ACC112 (cell line): Measurements from ENCODE around the gene TIGD4.
A peak's percentile ranks its signal among the peaks of the same experiment; 100 is the strongest.
"Not testable (repeated sequence)": the region's sequence is repeated elsewhere in the genome, so short reads cannot be mapped to it uniquely, and the experiment has no call there.

ENCODE experiments used
- H2AFZ ChIP-seq: fragments of 200-600 bp; sonication (generic); one replicate; pipeline ENCODE4 v1.6.0; 2017; ENCODE audit warnings: antibody characterized with exemption, low read length; ENCODE audit not compliant: unreplicated experiment
- H3K27ac ChIP-seq: fragments of 200-600 bp; sonication (generic); 2 replicates; pipeline ENCODE4 v1.5.1; 2014; ENCODE audit warnings: low read depth, mild to moderate bottlenecking, antibody characterized with exemption, low read length, moderate library complexity
- H3K27me3 ChIP-seq: fragments of 200-600 bp; sonication (generic); 2 replicates; pipeline ENCODE4 v1.6.1; 2014; ENCODE audit warnings: mild to moderate bottlenecking, antibody characterized with exemption, low read length, moderate library complexity, mixed read lengths; ENCODE audit not compliant: insufficient read depth
- H3K36me3 ChIP-seq: fragments of 200-600 bp; sonication (generic); 2 replicates; pipeline ENCODE4 v1.6.1; 2016; ENCODE audit warnings: mild to moderate bottlenecking, antibody characterized with exemption, low read length, moderate library complexity, mixed read lengths; ENCODE audit not compliant: insufficient read depth
- H3K4me1 ChIP-seq: fragments of 200-600 bp; sonication (generic); one replicate; pipeline ENCODE4 v1.6.1; 2016; ENCODE audit warnings: low read length, mixed read lengths; ENCODE audit not compliant: insufficient read depth, unreplicated experiment, control insufficient read depth
- H3K4me3 ChIP-seq: fragments of 200-600 bp; sonication (generic); 2 replicates; pipeline ENCODE4 v1.5.1; 2014; ENCODE audit warnings: mild to moderate bottlenecking, low read depth, low read length
- H3K79me2 ChIP-seq: fragments of 200-600 bp; sonication (generic); one replicate; pipeline ENCODE4 v1.6.0; 2016; ENCODE audit warnings: low read length; ENCODE audit not compliant: control insufficient read depth, unreplicated experiment, insufficient read depth

TIGD4 gene

DNA sequence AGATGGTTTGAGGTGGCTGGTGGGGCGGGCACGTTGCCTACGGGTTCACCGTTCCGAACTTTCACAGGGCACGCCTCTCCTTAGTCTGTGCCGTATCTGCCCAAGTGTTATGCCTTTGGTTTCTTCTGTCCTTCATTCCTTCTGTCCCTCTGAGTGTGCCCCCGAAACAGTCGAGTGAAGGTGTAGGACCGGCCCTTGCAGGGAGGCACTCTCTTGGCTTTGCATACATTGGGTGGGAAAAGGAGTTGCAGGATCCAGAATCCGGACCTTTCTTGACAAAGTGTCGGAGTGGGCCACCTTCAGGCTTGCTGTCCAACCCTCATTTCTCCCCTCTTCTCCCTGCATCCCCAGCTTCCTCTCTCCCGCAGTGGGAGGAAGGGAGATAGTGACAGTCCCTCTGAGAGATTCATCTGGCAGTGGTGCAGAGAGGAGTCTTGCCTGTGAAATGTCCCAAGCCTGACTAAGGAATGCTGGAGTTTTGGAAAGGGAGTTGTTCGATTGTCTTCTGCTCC lies 793 bp upstream of the TIGD4 start:
- Histone ChIP-seq H3K79me2 (peaks cover 50% of the 10 kb centered on the region), H2AFZ (peak overlapping the region; percentile 78), H3K27me3 (no peaks in the 10 kb centered on the region; the same call in 1 of the 2 replicates), H3K4me1 (peaks cover 33% of the 10 kb centered on the region), H3K27ac (peak overlapping the region; percentile 80), H3K4me3 (peak overlapping the region; percentile 97), H3K36me3 (no peaks in the 10 kb centered on the region)

DNA sequence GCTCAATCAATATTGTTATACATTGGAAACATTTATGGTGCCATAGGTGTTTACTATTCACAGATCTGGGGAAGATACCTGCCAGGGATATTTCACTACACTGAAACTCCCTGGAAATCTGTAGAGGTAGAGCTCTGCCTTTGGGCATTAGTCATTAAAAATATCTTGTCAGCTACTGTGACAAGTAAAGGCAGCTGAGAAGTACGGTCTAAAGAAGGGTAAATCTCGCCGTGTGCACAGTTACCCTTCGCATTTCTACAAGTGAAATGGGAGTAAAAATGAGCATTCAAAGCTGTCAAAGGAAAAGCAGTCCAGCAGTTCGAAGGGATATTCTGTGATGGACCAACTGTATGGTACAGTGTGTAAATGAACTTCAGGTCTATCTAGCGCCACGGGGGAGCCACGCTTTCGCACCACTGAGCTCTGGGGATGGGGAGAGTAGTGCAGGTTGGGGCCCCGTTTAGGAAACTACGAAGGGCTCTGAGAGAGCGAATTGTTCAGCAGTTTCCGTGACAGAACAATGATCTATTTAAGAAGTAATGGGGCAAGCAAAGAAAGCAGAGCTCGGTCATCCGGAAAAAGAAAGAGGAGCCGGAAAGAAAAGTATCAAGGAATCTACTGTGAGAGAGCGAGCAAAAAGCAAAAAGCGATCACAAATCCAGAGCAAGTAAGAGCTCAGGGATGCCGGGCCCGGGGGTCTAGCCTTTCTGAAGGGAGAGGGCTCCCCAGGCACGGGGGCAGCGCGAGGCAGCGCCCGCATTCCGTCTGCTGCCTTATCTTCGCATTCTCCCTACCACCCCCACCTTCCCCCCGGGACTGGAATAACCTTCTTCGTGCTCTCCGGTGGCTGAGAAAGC lies 646 bp downstream of the TIGD4 start:
- H3K79me2 ChIP-seq: peaks cover 37% of the 10 kb centered on the region
- peak overlapping the region; percentile 27 for H3K27ac ChIP-seq
- peak overlapping the region; percentile 95 for H2AFZ ChIP-seq
- H3K4me3 ChIP-seq: peak overlapping the region; percentile 97
- H3K4me1 ChIP-seq: peaks cover 25% of the 10 kb centered on the region
- no peaks in the 10 kb centered on the region; the same call in 1 of the 2 replicates for H3K27me3 ChIP-seq
- no peaks in the 10 kb centered on the region for H3K36me3 ChIP-seq

GRCh38 chr4:152777488-152777887 lies 2.0 kb downstream of the TIGD4 start:
- peaks cover 19% of the 10 kb centered on the region for H3K4me1 ChIP-seq
- peaks cover 23% of the 10 kb centered on the region for H3K79me2 ChIP-seq
- H2AFZ ChIP-seq: no peak overlapping the region
- H3K27me3 ChIP-seq: no peaks in the 10 kb centered on the region; the same call in 1 of the 2 replicates
- H3K27ac ChIP-seq: no peak overlapping the region
- no peak overlapping the region for H3K4me3 ChIP-seq
- no peaks in the 10 kb centered on the region for H3K36me3 ChIP-seq

DNA sequence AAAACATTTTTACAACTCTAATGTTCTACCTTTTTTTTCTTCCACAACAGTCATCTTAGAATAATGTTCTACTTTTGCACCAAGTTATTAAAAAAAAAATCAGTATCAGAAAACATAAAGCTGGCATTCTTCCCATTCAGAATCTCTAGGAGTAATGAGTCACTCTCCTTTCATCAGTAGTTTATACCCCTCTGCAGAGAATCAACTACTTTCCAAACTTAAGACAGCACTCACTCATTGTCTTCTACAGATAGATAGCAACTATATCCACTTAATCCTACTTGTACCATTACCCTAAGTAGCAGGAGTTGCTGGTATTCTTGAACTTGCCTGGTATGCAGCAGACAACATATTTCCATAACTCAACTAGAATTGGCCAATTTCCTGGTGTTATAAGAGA lies 3.2 kb downstream of the TIGD4 start:
- Histone ChIP-seq H3K27ac (no peak overlapping the region), H3K27me3 (no peaks in the 10 kb centered on the region; the same call in 1 of the 2 replicates), H2AFZ (no peak overlapping the region), H3K4me3 (no peak overlapping the region), H3K79me2 (peaks cover 12% of the 10 kb centered on the region), H3K4me1 (peaks cover 8% of the 10 kb centered on the region), H3K36me3 (no peaks in the 10 kb centered on the region)

GRCh38 chr4:152773953-152774352 lies 5.6 kb downstream of the TIGD4 start:
- Histone ChIP-seq H3K27ac (no peak overlapping the region), H3K36me3 (no peaks in the 10 kb centered on the region), H3K4me3 (no peak overlapping the region), H2AFZ (no peak overlapping the region), H3K27me3 (no peaks in the 10 kb centered on the region; the same call in 1 of the 2 replicates), H3K4me1 (peaks cover 7% of the 10 kb centered on the region), H3K79me2 (no peaks in the 10 kb centered on the region)

GRCh38 chr4:152773339-152773738 lies 6.2 kb downstream of the TIGD4 start:
- H2AFZ ChIP-seq: no peak overlapping the region
- no peak overlapping the region for H3K27ac ChIP-seq
- no peaks in the 10 kb centered on the region for H3K79me2 ChIP-seq
- no peak overlapping the region for H3K4me3 ChIP-seq
- no peaks in the 10 kb centered on the region; the same call in 1 of the 2 replicates for H3K27me3 ChIP-seq
- peaks cover 7% of the 10 kb centered on the region for H3K4me1 ChIP-seq
- H3K36me3 ChIP-seq: no peaks in the 10 kb centered on the region

GRCh38 chr4:152771741-152772533 lies 7.6 kb downstream of the TIGD4 start:
- no peaks in the 10 kb centered on the region for H3K79me2 ChIP-seq
- H2AFZ ChIP-seq: no peak overlapping the region
- peaks cover 7% of the 10 kb centered on the region for H3K4me1 ChIP-seq
- no peak overlapping the region for H3K27ac ChIP-seq
- H3K27me3 ChIP-seq: no peaks in the 10 kb centered on the region; the same call in 1 of the 2 replicates
- H3K36me3 ChIP-seq: no peaks in the 10 kb centered on the region
- no peak overlapping the region for H3K4me3 ChIP-seq

DNA sequence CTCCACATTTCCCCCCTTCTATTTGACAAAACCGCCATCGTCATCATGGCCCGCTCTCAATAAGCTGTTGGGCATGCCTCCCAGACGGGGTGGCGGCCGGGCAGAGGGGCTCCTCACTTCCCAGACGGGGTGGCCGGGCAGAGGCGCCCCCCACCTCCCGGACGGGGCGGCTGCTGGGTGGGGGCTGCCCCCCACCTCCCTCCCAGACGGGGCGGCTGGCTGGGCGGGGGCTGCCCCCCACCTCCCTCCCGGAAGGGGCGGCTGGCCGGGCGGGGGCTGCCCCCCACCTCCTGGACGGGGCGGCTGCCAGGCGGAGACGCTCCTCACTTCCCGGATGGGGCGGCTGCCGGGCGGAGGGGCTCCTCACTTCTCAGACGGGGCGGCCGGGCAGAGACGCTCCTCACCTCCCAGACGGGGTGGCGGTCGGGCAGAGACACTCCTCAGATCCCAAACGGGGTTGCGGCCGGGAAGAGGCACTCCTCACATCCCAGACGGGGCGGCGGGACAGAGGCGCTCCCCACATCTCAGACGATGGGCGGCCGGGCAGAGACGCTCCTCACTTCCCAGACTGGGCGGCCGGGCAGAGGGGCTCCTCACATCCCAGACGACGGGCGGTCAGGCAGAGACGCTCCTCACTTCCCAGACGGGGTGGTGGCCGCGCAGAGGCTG lies 14.3 kb downstream of the TIGD4 start:
- H2AFZ ChIP-seq, H3K27me3 ChIP-seq, H3K27ac ChIP-seq, H3K36me3 ChIP-seq, H3K79me2 ChIP-seq, H3K4me3 ChIP-seq, H3K4me1 ChIP-seq: not testable (repeated sequence)

DNA sequence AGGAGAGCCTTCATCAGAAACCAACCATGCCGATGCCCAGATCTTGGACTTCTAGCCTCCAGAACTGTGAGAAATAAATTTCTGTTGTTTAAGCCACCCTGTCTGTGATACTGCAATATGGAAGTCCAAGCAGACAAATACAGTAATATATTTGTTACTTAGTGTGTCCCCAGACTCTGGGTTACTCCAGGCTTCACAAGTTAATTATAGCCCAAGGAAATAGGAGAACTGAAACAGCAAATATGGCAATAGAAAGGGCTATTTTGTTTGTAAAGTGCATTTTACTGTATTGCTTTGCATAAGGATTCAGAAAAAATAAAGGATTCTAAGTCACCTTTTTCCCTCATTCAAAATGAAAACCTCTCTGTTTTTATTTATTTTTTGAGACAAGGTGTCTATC lies 15.7 kb downstream of the TIGD4 start:
- Histone ChIP-seq H3K27me3 (peaks cover 3% of the 10 kb centered on the region; the same call in 1 of the 2 replicates), H3K27ac (no peak overlapping the region), H3K36me3 (no peaks in the 10 kb centered on the region)

GRCh38 chr4:152748619-152749018 lies 30.9 kb downstream of the TIGD4 start:
- Histone ChIP-seq H3K27ac (no peak overlapping the region), H3K4me1 (no peaks in the 10 kb centered on the region), H3K79me2 (no peaks in the 10 kb centered on the region), H2AFZ (no peak overlapping the region), H3K36me3 (no peaks in the 10 kb centered on the region), H3K27me3 (peaks cover 7% of the 10 kb centered on the region; the same call in 1 of the 2 replicates), H3K4me3 (no peak overlapping the region)

More for the DNA sequence above, 15.7 kb downstream of the TIGD4 start:
- H3K4me1 ChIP-seq: no peaks in the 10 kb centered on the region
- no peaks in the 10 kb centered on the region for H3K79me2 ChIP-seq
- no peak overlapping the region for H3K4me3 ChIP-seq
- no peak overlapping the region for H2AFZ ChIP-seq
